T-helper 1 cell treated with Interleukin-12 subunit alpha and Interleukin-12 subunit beta and Interleukin-4 antibody, amounts not matched to agents 30 ng/mL and 1 ng/mL, for 36 hours (primary cell): ENCODE measurements around the gene CENPX. TPM values are rescaled to one million over a fixed set of nuclear protein-coding genes. Genes with fewer than 3 reads are reported as not detected.

Experiments used
- intact Hi-C: fragments of 100-400 bp; cut with micrococcal nuclease; formaldehyde crosslinking; loops from one replicate; pipeline ENCODE4 v1.15.1; 2024
- total RNA-seq: library from RNA; stranded (reverse); gene quantifications from 2 replicates; pipeline ENCODE4 v1.2.3, GENCODE V29; 2022

CENPX gene
- total RNA-seq, 1 donor from 2014 or later: 71.2 TPM

- intact Hi-C loops: no loop called here
These were observed 6.3 kb upstream of the CENPX start for GRCh38 chr17:82028966-82029365.

- intact Hi-C loops: no loop called here
These were observed 5.6 kb upstream of the CENPX start for GRCh38 chr17:82028246-82028645.

- intact Hi-C loops: no loop called here
These were observed 2.9 kb upstream of the CENPX start for GRCh38 chr17:82025401-82026107.

GRCh38 chr17:82024859-82025258 lies 2.2 kb upstream of the CENPX start:
- intact Hi-C loops: loop anchor here (5.0 kb wide), 3 partner anchors 42 to 513 kb away; partner anchors contain the start of genes ACTG1, DUS1L and PCYT2

GRCh38 chr17:82023447-82024241 lies 966 bp upstream of the CENPX start:
- intact Hi-C loops: loop anchor here (1.0 to 5.0 kb wide), 15 partner anchors 8 to 693 kb away; partner anchors contain the start of genes ACTG1, ALYREF, ANAPC11 and ASPSCR1

- intact Hi-C loops: loop anchor here (1.0 to 5.0 kb wide), 15 partner anchors 8 to 693 kb away; partner anchors contain the start of genes ACTG1, ALYREF, ANAPC11 and ASPSCR1
These were observed 336 bp upstream of the CENPX start, which contains the start of gene LRRC45 for GRCh38 chr17:82022981-82023446. LRRC45 (plus strand) TSS chr17:82023305; CDS start chr17:82023644, 339 bp downstream.

- intact Hi-C loops: loop anchor here (1.0 to 5.0 kb wide), 5 partner anchors 45 to 510 kb away; partner anchors contain the start of genes ACTG1, DUS1L and PCYT2
These were observed 773 bp downstream of the CENPX start for GRCh38 chr17:82021900-82022309.

GRCh38 chr17:82021107-82021899 lies 1.4 kb downstream of the CENPX start:
- intact Hi-C loops: loop anchor here (1.0 to 5.0 kb wide), 4 partner anchors 46 to 509 kb away; partner anchors contain the start of genes ACTG1, DUS1L and PCYT2

GRCh38 chr17:82020572-82021106 lies 2.0 kb downstream of the CENPX start:
- intact Hi-C loops: loop anchor here (1.0 to 5.0 kb wide), 4 partner anchors 47 to 508 kb away; partner anchors contain the start of genes ACTG1, DUS1L and PCYT2

- intact Hi-C loops: loop anchor here (5.0 kb wide), 3 partner anchors 47 to 508 kb away; partner anchors contain the start of genes ACTG1, DUS1L and PCYT2
These were observed 2.7 kb downstream of the CENPX start for GRCh38 chr17:82019690-82020571.

- intact Hi-C loops: no loop called here
These were observed 3.5 kb downstream of the CENPX start for GRCh38 chr17:82018989-82019689.

GRCh38 chr17:82018152-82018988 lies 4.3 kb downstream of the CENPX start:
- intact Hi-C loops: no loop called here

- intact Hi-C loops: no loop called here
These were observed 5.0 kb downstream of the CENPX start for GRCh38 chr17:82017612-82018151.

GRCh38 chr17:82016875-82017459 lies 5.7 kb downstream of the CENPX start:
- intact Hi-C loops: no loop called here

GRCh38 chr17:82016061-82016874 lies 6.4 kb downstream of the CENPX start:
- intact Hi-C loops: no loop called here

- intact Hi-C loops: no loop called here
These were observed 7.2 kb downstream of the CENPX start for GRCh38 chr17:82015311-82015971.
